Karpas-422 (cell line): ENCODE data around the gene ASXL2. TPM values are rescaled to one million over a fixed set of nuclear protein-coding genes. Genes with fewer than 3 reads are reported as not detected.

Experiments used
- DNase-seq: peaks from one replicate; pipeline ENCODE4 v3.0.0-alpha.2; 2015
- H2AFZ ChIP-seq: fragments of 200-600 bp; sonication (generic); 2 replicates; pipeline ENCODE4 v1.6.1; 2014; ENCODE audit warnings: antibody characterized with exemption, low read length, mixed read lengths
- H3K27ac ChIP-seq: fragments of 200-600 bp; sonication (generic); 2 replicates; pipeline ENCODE4 v1.5.1; 2014; ENCODE audit warnings: mild to moderate bottlenecking, low read length, moderate library complexity
- H3K27me3 ChIP-seq: fragments of 200-600 bp; sonication (generic); 2 replicates; pipeline ENCODE4 v1.6.1; 2014; ENCODE audit warnings: low read length, mixed read lengths
- H3K36me3 ChIP-seq: fragments of 200-600 bp; sonication (generic); 2 replicates; pipeline ENCODE4 v1.6.1; 2014; ENCODE audit warnings: low read length, mixed read lengths; ENCODE audit not compliant: insufficient read depth
- H3K4me1 ChIP-seq: fragments of 200-600 bp; sonication (generic); 2 replicates; pipeline ENCODE4 v1.6.1; 2014; ENCODE audit warnings: mild to moderate bottlenecking, low read length, mixed read lengths
- H3K4me2 ChIP-seq: fragments of 200-600 bp; sonication (generic); 2 replicates; pipeline ENCODE4 v1.6.1; 2014; ENCODE audit warnings: low read length, low read depth, mild to moderate bottlenecking; ENCODE audit not compliant: poor library complexity, severe bottlenecking
- H3K4me3 ChIP-seq: fragments of 200-600 bp; sonication (generic); 2 replicates; pipeline ENCODE4 v1.5.1; 2014; ENCODE audit warnings: mild to moderate bottlenecking, antibody characterized with exemption, low read length, mixed read lengths
- H3K79me2 ChIP-seq: fragments of 200-600 bp; sonication (generic); 2 replicates; pipeline ENCODE4 v1.6.1; 2014; ENCODE audit warnings: mild to moderate bottlenecking, low read length, mixed read lengths
- H3K9ac ChIP-seq: fragments of 200-600 bp; sonication (generic); 2 replicates; pipeline ENCODE4 v1.6.0; 2014; ENCODE audit warnings: low read length
- H3K9me2 ChIP-seq: fragments of 200-600 bp; sonication (generic), shearing (Covaris generic); replicated peaks from 2 replicates; pipeline ENCODE4 v1.6.0; 2014; ENCODE audit warnings: mild to moderate bottlenecking, low read length, moderate library complexity; ENCODE audit not compliant: insufficient read depth
- H3K9me3 ChIP-seq: fragments of 300-700, 200-600 bp; sonication (generic); 2 replicates; pipeline ENCODE4 v1.6.1; 2014; ENCODE audit warnings: low read length, mixed read lengths
- H4K20me1 ChIP-seq: fragments of 200-600 bp; sonication (generic); 2 replicates; pipeline ENCODE4 v1.6.1; 2014; ENCODE audit warnings: mild to moderate bottlenecking, antibody characterized with exemption, low read length, low read depth; ENCODE audit not compliant: insufficient read depth
- total RNA-seq: library from RNA; depleted of rRNA; stranded (reverse); fragments of >200 nt; shearing (Covaris generic); gene quantifications from 2 replicates; pipeline ENCODE4 v1.2.3, GENCODE V29; 2014; ENCODE audit warnings: low replicate concordance

The ASXL2 gene
- total RNA-seq, 1 experiment from 2014 or later, result 17.6 TPM

- no peaks in the 10 kb centered on the region for H3K9me3 ChIP-seq
- H3K9me2 ChIP-seq, result no peaks in the 10 kb centered on the region
- no peak overlapping the region for H3K4me3 ChIP-seq
- no peak overlapping the region for H3K9ac ChIP-seq
- H3K36me3 ChIP-seq, result no peaks in the 10 kb centered on the region
- H4K20me1 ChIP-seq, result no peaks in the 10 kb centered on the region
- no peak overlapping the region for H2AFZ ChIP-seq
- DNase-seq, result no peak
- no peak overlapping the region for H3K27ac ChIP-seq
- H3K79me2 ChIP-seq, result peaks cover 91% of the 10 kb centered on the region
- H3K4me2 ChIP-seq, result no peak overlapping the region
- H3K4me1 ChIP-seq, result no peaks in the 10 kb centered on the region
- H3K27me3 ChIP-seq, result no peaks in the 10 kb centered on the region
These were observed 63.6 kb downstream of the ASXL2 start for GRCh38 chr2:25814681-25815080.

- no peaks in the 10 kb centered on the region for H3K9me2 ChIP-seq
- no peak overlapping the region for H2AFZ ChIP-seq
- no peak overlapping the region for H3K4me2 ChIP-seq
- peaks cover 80% of the 10 kb centered on the region for H3K79me2 ChIP-seq
- no peak overlapping the region for H3K27ac ChIP-seq
- H3K4me1 ChIP-seq, result no peaks in the 10 kb centered on the region
- no peak for DNase-seq
- no peak overlapping the region for H3K4me3 ChIP-seq
- no peak overlapping the region for H3K9ac ChIP-seq
- no peaks in the 10 kb centered on the region for H3K9me3 ChIP-seq
- no peaks in the 10 kb centered on the region for H4K20me1 ChIP-seq
- no peaks in the 10 kb centered on the region for H3K27me3 ChIP-seq
- peaks cover 6% of the 10 kb centered on the region; the same call in 1 of the 2 replicates for H3K36me3 ChIP-seq
These were observed 67.9 kb downstream of the ASXL2 start for GRCh38 chr2:25810428-25810827.

GRCh38 chr2:25809646-25810045, 68.6 kb downstream of the ASXL2 start:
- no peak overlapping the region for H3K9ac ChIP-seq
- H3K36me3 ChIP-seq, result peaks cover 6% of the 10 kb centered on the region; the same call in 1 of the 2 replicates
- H3K9me3 ChIP-seq, result no peaks in the 10 kb centered on the region
- DNase-seq, result no peak
- H2AFZ ChIP-seq, result no peak overlapping the region
- H3K4me1 ChIP-seq, result no peaks in the 10 kb centered on the region
- no peaks in the 10 kb centered on the region for H4K20me1 ChIP-seq
- no peaks in the 10 kb centered on the region for H3K27me3 ChIP-seq
- no peak overlapping the region for H3K27ac ChIP-seq
- H3K79me2 ChIP-seq, result peaks cover 74% of the 10 kb centered on the region
- H3K4me2 ChIP-seq, result no peak overlapping the region
- no peaks in the 10 kb centered on the region for H3K9me2 ChIP-seq
- no peak overlapping the region for H3K4me3 ChIP-seq

GRCh38 chr2:25808006-25808383, 70.3 kb downstream of the ASXL2 start:
- H3K9me3 ChIP-seq, result no peaks in the 10 kb centered on the region
- no peak overlapping the region for H2AFZ ChIP-seq
- peaks cover 6% of the 10 kb centered on the region; the same call in 1 of the 2 replicates for H3K36me3 ChIP-seq
- no peak for DNase-seq
- H3K27me3 ChIP-seq, result no peaks in the 10 kb centered on the region
- no peaks in the 10 kb centered on the region for H3K9me2 ChIP-seq
- H4K20me1 ChIP-seq, result no peaks in the 10 kb centered on the region
- H3K4me1 ChIP-seq, result no peaks in the 10 kb centered on the region
- peaks cover 63% of the 10 kb centered on the region for H3K79me2 ChIP-seq
- no peak overlapping the region for H3K9ac ChIP-seq
- no peak overlapping the region for H3K4me2 ChIP-seq
- H3K4me3 ChIP-seq, result no peak overlapping the region
- no peak overlapping the region for H3K27ac ChIP-seq

- H3K4me3 ChIP-seq, result no peak overlapping the region
- H3K4me2 ChIP-seq, result no peak overlapping the region
- H3K36me3 ChIP-seq, result peaks cover 6% of the 10 kb centered on the region; the same call in 1 of the 2 replicates
- H2AFZ ChIP-seq, result no peak overlapping the region
- no peaks in the 10 kb centered on the region for H4K20me1 ChIP-seq
- H3K4me1 ChIP-seq, result no peaks in the 10 kb centered on the region
- no peak for DNase-seq
- no peaks in the 10 kb centered on the region for H3K9me2 ChIP-seq
- no peak overlapping the region for H3K9ac ChIP-seq
- peaks cover 55% of the 10 kb centered on the region for H3K79me2 ChIP-seq
- H3K9me3 ChIP-seq, result no peaks in the 10 kb centered on the region
- H3K27me3 ChIP-seq, result no peaks in the 10 kb centered on the region
- H3K27ac ChIP-seq, result no peak overlapping the region
These were observed 71.3 kb downstream of the ASXL2 start for GRCh38 chr2:25806941-25807340.

- H3K36me3 ChIP-seq, result peaks cover 6% of the 10 kb centered on the region; the same call in 1 of the 2 replicates
- no peak overlapping the region for H3K4me2 ChIP-seq
- no peak overlapping the region for H3K4me3 ChIP-seq
- peaks cover 49% of the 10 kb centered on the region for H3K79me2 ChIP-seq
- no peaks in the 10 kb centered on the region for H3K9me3 ChIP-seq
- no peaks in the 10 kb centered on the region for H3K9me2 ChIP-seq
- no peaks in the 10 kb centered on the region for H4K20me1 ChIP-seq
- no peak overlapping the region for H2AFZ ChIP-seq
- H3K27ac ChIP-seq, result no peak overlapping the region
- no peaks in the 10 kb centered on the region for H3K27me3 ChIP-seq
- no peaks in the 10 kb centered on the region for H3K4me1 ChIP-seq
- H3K9ac ChIP-seq, result no peak overlapping the region
- DNase-seq, result no peak
These were observed 72.3 kb downstream of the ASXL2 start for GRCh38 chr2:25805987-25806386.

- DNase-seq, result no peak
- no peak overlapping the region for H3K4me2 ChIP-seq
- H3K9ac ChIP-seq, result no peak overlapping the region
- H3K27me3 ChIP-seq, result no peaks in the 10 kb centered on the region
- peaks cover 35% of the 10 kb centered on the region for H3K79me2 ChIP-seq
- no peak overlapping the region for H2AFZ ChIP-seq
- no peaks in the 10 kb centered on the region for H3K9me2 ChIP-seq
- no peak overlapping the region for H3K4me3 ChIP-seq
- no peak overlapping the region for H3K27ac ChIP-seq
- H3K36me3 ChIP-seq, result peaks cover 9% of the 10 kb centered on the region; the same call in 1 of the 2 replicates
- H3K9me3 ChIP-seq, result no peaks in the 10 kb centered on the region
- H3K4me1 ChIP-seq, result no peaks in the 10 kb centered on the region
- H4K20me1 ChIP-seq, result no peaks in the 10 kb centered on the region
These were observed 73.9 kb downstream of the ASXL2 start for GRCh38 chr2:25804338-25804737.

GRCh38 chr2:25799301-25799700, 79.0 kb downstream of the ASXL2 start:
- Histone ChIP-seq H3K9me2 (no peaks in the 10 kb centered on the region), H3K4me3 (no peak overlapping the region), H3K9me3 (no peaks in the 10 kb centered on the region), H3K9ac (no peak overlapping the region), H3K27ac (no peak overlapping the region), H3K4me2 (no peak overlapping the region), H4K20me1 (no peaks in the 10 kb centered on the region), H2AFZ (no peak overlapping the region), H3K36me3 (peaks cover 21% of the 10 kb centered on the region), H3K79me2 (peaks cover 43% of the 10 kb centered on the region), H3K4me1 (peaks cover 7% of the 10 kb centered on the region), H3K27me3 (no peaks in the 10 kb centered on the region)
- no peak for DNase-seq
